Measurements from ENCODE around the gene CLINT1. TPM values are rescaled to one million over a fixed set of nuclear protein-coding genes. Genes with fewer than 3 reads are reported as not detected.

The CLINT1 gene
- polyA plus RNA-seq, 3 donors, result 67.4 to 100 (median 71.9) TPM

- Histone ChIP-seq H2AFZ (ENCODE audit: insufficient read depth, low read depth, low read length, poor library complexity, severe bottlenecking) (no peak overlapping the region), H3K79me2 (ENCODE audit: insufficient read depth, low read length) (no peaks in the 10 kb centered on the region), H4K20me1 (ENCODE audit: insufficient read depth, low read length) (no peaks in the 10 kb centered on the region), H3K9me3 (replicated peaks in 1 of 2; ENCODE audit: control insufficient read depth in 1 of 2, insufficient read depth in 1 of 2, low read length in 2 of 2) (no peaks in the 10 kb centered on the region), H3K36me3 (replicated peaks in 1 of 2; ENCODE audit: control insufficient read depth in 1 of 2, insufficient read depth in 2 of 2, low read length in 2 of 2) (peaks cover 2 to 9% of the 10 kb centered on the region in 2 donors), H3K27ac (ENCODE audit: low read depth in 1 of 2, low read length in 2 of 2) (no peak overlapping the region), H3K4me3 (replicated peaks in 1 of 3; ENCODE audit: low read depth in 2 of 3, low read length in 3 of 3) (no peak overlapping the region), H3K4me1 (ENCODE audit: control insufficient read depth in 1 of 2, insufficient read depth in 2 of 2, low read length in 2 of 2) (no peaks in the 10 kb centered on the region), H3K9ac (ENCODE audit: insufficient read depth, low read length, poor library complexity, severe bottlenecking) (no peak overlapping the region), H3K4me2 (replicated peaks; ENCODE audit: extremely low read depth, low read length, poor library complexity, severe bottlenecking) (no peak overlapping the region), H3K27me3 (ENCODE audit: control insufficient read depth in 2 of 2, insufficient read depth in 2 of 2, low read length in 2 of 2) (no peaks in the 10 kb centered on the region)
- WGBS (ENCODE audit: insufficient coverage), result 100% methylated on average over 3 of the region's 6 CpGs
- Mint-ChIP-seq H3K27ac (no peak overlapping the region), H3K36me3 (peaks cover 13 to 14% of the 10 kb centered on the region in 2 donors), H3K27me3 (ENCODE audit: low read depth in 3 of 3) (peaks cover 0 to 1% (median 0%) of the 10 kb centered on the region in 3 donors), H3K4me3 (no peak overlapping the region), H3K4me1 (peaks cover 9% of the 10 kb centered on the region), H3K9me3 (no peaks in the 10 kb centered on the region)
- TF ChIP-seq CTCF (IDR thresholded peaks at IDR 0.05), result no peak
- intact Hi-C loops (cut with micrococcal nuclease), result loop anchor here in 1 of 2 donors (10.0 kb wide), 1 partner anchor 1370 kb away; no protein-coding TSS in a partner anchor
- no peak for DNase-seq
Observed at GRCh38 chr5:157764531-157764930, 94.4 kb downstream of the CLINT1 start.

GRCh38 chr5:157761690-157762621 is 97.0 kb downstream of the CLINT1 start:
- Histone ChIP-seq H3K4me2 (replicated peaks; ENCODE audit: extremely low read depth, low read length, poor library complexity, severe bottlenecking) (no peak overlapping the region), H3K9ac (ENCODE audit: insufficient read depth, low read length, poor library complexity, severe bottlenecking) (no peak overlapping the region), H3K27ac (ENCODE audit: low read depth in 1 of 2, low read length in 2 of 2) (no peak overlapping the region), H3K27me3 (ENCODE audit: control insufficient read depth in 2 of 2, insufficient read depth in 2 of 2, low read length in 2 of 2) (no peaks in the 10 kb centered on the region), H3K9me3 (replicated peaks in 1 of 2; ENCODE audit: control insufficient read depth in 1 of 2, insufficient read depth in 1 of 2, low read length in 2 of 2) (no peaks in the 10 kb centered on the region), H2AFZ (ENCODE audit: insufficient read depth, low read depth, low read length, poor library complexity, severe bottlenecking) (no peak overlapping the region), H3K4me1 (ENCODE audit: control insufficient read depth in 1 of 2, insufficient read depth in 2 of 2, low read length in 2 of 2) (no peaks in the 10 kb centered on the region), H3K36me3 (replicated peaks in 1 of 2; ENCODE audit: control insufficient read depth in 1 of 2, insufficient read depth in 2 of 2, low read length in 2 of 2) (peaks cover 2 to 22% of the 10 kb centered on the region in 2 donors), H3K4me3 (replicated peaks in 1 of 3; ENCODE audit: low read depth in 2 of 3, low read length in 3 of 3) (no peak overlapping the region), H4K20me1 (ENCODE audit: insufficient read depth, low read length) (no peaks in the 10 kb centered on the region), H3K79me2 (ENCODE audit: insufficient read depth, low read length) (no peaks in the 10 kb centered on the region)
- Mint-ChIP-seq H3K27me3 (ENCODE audit: low read depth in 3 of 3) (no peaks in the 10 kb centered on the region), H3K9me3 (no peaks in the 10 kb centered on the region), H3K27ac (no peak overlapping the region), H3K4me3 (no peak overlapping the region), H3K4me1 (no peaks in the 10 kb centered on the region), H3K36me3 (peaks cover 17 to 32% of the 10 kb centered on the region in 2 donors)
- peak; percentile 92 for TF ChIP-seq CTCF (IDR thresholded peaks at IDR 0.05)
- peak; percentile 23 to 55 (median 37) for DNase-seq
- intact Hi-C loops (cut with micrococcal nuclease), result loop anchor here in 1 of 2 donors (10.0 kb wide), 1 partner anchor 1373 kb away; no protein-coding TSS in a partner anchor
- whole genome bisulfite sequencing (ENCODE audit: insufficient coverage), result 5% methylated on average over 4 of the region's 10 CpGs

Data from CD14-positive monocyte (primary cell).